ENCODE results near the gene OPRD1.
A peak's percentile ranks its signal among the peaks of the same experiment; 100 is the strongest.

The OPRD1 gene

DNA sequence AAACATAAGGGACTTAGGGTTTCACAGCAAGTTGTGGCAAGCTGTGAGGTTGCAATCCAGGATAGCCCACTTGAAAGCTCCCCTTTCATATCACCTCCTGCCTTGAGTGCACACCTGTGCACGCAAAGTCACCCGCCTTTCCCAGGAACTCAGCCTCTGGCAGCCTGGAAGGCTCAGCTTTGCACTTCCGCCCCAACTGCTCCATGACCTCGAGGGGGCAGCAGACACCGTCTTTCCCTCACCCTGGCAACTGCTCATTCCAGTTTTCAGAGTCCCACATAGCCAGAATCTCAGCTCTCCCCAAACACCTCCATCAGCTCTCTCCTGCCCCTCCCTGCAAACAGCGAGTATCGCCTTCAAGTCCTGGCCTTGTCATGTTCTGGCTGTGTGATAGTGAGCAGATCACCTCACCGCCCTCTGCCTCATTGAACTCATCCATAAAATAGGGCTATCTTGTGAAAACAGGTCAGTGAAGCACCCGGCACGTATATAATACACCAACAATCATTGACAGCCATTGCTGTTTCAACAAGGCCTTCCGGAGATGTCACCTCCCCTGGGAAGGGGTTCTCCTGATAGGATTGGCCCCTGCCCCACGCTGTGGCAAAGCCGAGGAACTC is 70.1 kb downstream of the OPRD1 start:
- TF ChIP-seq CEBPB (IDR thresholded peaks at IDR 0.05), result no peak
- no peak for TF ChIP-seq ZBTB7A (IDR thresholded peaks at IDR 0.05; ENCODE audit: low read depth)
- TF ChIP-seq RAD21 (IDR thresholded peaks at IDR 0.05; ENCODE audit: low read depth), result peak; percentile 100
- TF ChIP-seq, protein P1, sequence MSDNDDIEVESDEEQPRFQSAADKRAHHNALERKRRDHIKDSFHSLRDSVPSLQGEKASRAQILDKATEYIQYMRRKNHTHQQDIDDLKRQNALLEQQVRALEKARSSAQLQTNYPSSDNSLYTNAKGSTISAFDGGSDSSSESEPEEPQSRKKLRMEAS (IDR thresholded peaks at IDR 0.05), result no peak

DNA sequence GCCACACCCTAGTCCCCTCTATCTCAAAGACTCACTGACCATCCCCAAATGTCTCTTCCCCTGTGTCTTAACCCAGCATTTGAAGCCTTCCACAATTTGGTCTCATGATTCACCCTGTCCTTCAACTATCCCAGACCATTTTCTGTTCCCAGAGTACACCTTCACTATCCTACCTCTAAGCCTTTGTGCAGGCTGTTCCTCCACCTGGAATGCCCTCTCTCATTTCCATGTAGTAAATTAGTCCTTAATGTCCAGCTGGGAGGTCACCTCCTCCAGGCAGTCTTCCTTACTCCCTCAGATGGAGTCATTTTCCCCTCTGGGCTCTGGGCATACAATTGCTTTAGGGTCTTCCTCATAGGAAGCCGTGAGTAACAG is 71.3 kb downstream of the OPRD1 start:
- TF ChIP-seq TAF1 (IDR thresholded peaks at IDR 0.05; ENCODE audit: low read depth), result no peak
- no peak for TF ChIP-seq CEBPB (IDR thresholded peaks at IDR 0.05)
- TF ChIP-seq EGR1 (IDR thresholded peaks at IDR 0.05), result no peak
- no peak for TF ChIP-seq CREB1 (IDR thresholded peaks at IDR 0.05; ENCODE audit: low read depth)
- TF ChIP-seq, protein P2, sequence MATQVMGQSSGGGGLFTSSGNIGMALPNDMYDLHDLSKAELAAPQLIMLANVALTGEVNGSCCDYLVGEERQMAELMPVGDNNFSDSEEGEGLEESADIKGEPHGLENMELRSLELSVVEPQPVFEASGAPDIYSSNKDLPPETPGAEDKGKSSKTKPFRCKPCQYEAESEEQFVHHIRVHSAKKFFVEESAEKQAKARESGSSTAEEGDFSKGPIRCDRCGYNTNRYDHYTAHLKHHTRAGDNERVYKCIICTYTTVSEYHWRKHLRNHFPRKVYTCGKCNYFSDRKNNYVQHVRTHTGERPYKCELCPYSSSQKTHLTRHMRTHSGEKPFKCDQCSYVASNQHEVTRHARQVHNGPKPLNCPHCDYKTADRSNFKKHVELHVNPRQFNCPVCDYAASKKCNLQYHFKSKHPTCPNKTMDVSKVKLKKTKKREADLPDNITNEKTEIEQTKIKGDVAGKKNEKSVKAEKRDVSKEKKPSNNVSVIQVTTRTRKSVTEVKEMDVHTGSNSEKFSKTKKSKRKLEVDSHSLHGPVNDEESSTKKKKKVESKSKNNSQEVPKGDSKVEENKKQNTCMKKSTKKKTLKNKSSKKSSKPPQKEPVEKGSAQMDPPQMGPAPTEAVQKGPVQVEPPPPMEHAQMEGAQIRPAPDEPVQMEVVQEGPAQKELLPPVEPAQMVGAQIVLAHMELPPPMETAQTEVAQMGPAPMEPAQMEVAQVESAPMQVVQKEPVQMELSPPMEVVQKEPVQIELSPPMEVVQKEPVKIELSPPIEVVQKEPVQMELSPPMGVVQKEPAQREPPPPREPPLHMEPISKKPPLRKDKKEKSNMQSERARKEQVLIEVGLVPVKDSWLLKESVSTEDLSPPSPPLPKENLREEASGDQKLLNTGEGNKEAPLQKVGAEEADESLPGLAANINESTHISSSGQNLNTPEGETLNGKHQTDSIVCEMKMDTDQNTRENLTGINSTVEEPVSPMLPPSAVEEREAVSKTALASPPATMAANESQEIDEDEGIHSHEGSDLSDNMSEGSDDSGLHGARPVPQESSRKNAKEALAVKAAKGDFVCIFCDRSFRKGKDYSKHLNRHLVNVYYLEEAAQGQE (IDR thresholded peaks at IDR 0.05; ENCODE audit: low read depth), result no peak
- TF ChIP-seq, protein P1 (IDR thresholded peaks at IDR 0.05), result no peak
- no peak for TF ChIP-seq TCF12 (IDR thresholded peaks at IDR 0.05; ENCODE audit: low read depth)
- no peak for TF ChIP-seq FOXM1 (IDR thresholded peaks at IDR 0.05; ENCODE audit: borderline replicate concordance, low read depth)
- no peak for TF ChIP-seq YY1 (IDR thresholded peaks at IDR 0.05; ENCODE audit: low read depth)
- TF ChIP-seq RAD21 (IDR thresholded peaks at IDR 0.05; ENCODE audit: low read depth), result no peak
- TF ChIP-seq ZBTB7A (IDR thresholded peaks at IDR 0.05; ENCODE audit: low read depth), result no peak

DNA sequence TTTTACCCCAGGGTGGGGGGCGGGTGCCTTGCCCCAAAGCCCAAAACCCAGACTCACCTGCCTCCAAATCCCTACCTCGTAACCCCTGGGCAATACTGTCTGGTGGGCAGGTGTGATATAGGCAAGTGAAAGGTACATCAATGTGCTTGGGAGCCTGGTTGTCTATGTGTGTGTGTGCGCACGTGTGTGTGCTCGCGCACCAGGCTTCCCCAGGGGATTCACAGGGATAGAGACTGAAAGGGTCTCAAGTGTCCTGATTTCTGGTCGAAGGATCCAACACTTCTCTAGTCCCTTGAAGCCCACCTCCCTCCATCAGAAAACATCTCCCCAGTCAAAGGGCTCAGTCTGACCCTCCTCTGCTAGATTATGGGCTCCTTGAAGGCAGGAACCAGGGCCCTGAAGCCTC is 73.5 kb downstream of the OPRD1 start:
- TF ChIP-seq EP300 (IDR thresholded peaks at IDR 0.05; ENCODE audit: borderline replicate concordance), result no peak
- no peak for TF ChIP-seq EGR1 (IDR thresholded peaks at IDR 0.05)
- no peak for TF ChIP-seq CREB1 (IDR thresholded peaks at IDR 0.05; ENCODE audit: low read depth)
- TF ChIP-seq, protein P1 (IDR thresholded peaks at IDR 0.05), result no peak
- no peak for TF ChIP-seq TEAD4 (IDR thresholded peaks at IDR 0.05)
- TF ChIP-seq, protein P2 (IDR thresholded peaks at IDR 0.05; ENCODE audit: low read depth), result no peak
- TF ChIP-seq TAF1 (IDR thresholded peaks at IDR 0.05; ENCODE audit: low read depth), result no peak
- no peak for TF ChIP-seq FOXM1 (IDR thresholded peaks at IDR 0.05; ENCODE audit: borderline replicate concordance, low read depth)
- TF ChIP-seq, protein P3, sequence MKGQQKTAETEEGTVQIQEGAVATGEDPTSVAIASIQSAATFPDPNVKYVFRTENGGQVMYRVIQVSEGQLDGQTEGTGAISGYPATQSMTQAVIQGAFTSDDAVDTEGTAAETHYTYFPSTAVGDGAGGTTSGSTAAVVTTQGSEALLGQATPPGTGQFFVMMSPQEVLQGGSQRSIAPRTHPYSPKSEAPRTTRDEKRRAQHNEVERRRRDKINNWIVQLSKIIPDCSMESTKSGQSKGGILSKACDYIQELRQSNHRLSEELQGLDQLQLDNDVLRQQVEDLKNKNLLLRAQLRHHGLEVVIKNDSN (IDR thresholded peaks at IDR 0.05), result no peak
- TF ChIP-seq YY1 (IDR thresholded peaks at IDR 0.05; ENCODE audit: low read depth), result no peak
- TF ChIP-seq NFIC (IDR thresholded peaks at IDR 0.05), result no peak
- TF ChIP-seq CEBPB (IDR thresholded peaks at IDR 0.05), result no peak
- no peak for TF ChIP-seq RAD21 (IDR thresholded peaks at IDR 0.05; ENCODE audit: low read depth)
- TF ChIP-seq ZBTB7A (IDR thresholded peaks at IDR 0.05; ENCODE audit: low read depth), result no peak
- TF ChIP-seq TCF12 (IDR thresholded peaks at IDR 0.05; ENCODE audit: low read depth), result no peak

DNA sequence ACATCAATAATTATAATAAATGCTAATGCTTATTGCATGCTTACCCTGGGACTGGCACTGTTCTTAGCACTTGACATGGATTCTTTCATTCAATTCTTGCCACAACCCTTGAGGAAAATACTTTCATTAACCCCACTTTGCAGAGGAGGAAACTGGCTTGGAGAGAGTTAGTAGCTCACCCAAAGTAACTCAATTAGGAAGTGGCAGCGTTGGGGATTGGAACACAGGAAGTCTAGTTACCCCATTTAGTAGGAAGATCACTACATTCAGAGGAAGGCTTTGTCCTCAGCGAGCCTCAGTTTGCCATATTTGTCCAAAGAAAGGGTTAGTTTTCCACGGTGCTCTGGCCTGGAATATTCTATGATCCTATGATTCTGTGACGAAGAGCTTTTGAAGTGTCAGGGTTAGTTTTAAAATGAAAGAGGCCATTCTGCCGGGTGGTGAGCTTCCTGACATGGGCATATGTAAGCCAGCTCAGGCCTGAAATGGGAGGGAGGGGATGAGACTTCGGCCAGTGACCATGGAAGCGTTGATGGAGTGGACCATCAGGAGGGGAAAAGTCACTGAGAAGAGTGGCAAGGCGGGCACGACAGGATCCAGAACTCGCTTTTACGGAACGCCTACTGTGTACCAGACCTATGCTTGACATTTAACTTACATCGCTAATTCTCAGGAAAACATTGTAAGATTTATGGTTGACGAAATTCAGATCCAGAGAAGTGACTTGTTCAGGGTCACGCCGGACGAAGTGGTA is 74.2 kb downstream of the OPRD1 start:
- no peak for TF ChIP-seq CREB1 (IDR thresholded peaks at IDR 0.05; ENCODE audit: low read depth)
- TF ChIP-seq ZBTB7A (IDR thresholded peaks at IDR 0.05; ENCODE audit: low read depth), result no peak
- TF ChIP-seq, protein P1 (IDR thresholded peaks at IDR 0.05), result no peak
- no peak for TF ChIP-seq CEBPB (IDR thresholded peaks at IDR 0.05)
- no peak for TF ChIP-seq EP300 (IDR thresholded peaks at IDR 0.05; ENCODE audit: borderline replicate concordance)
- no peak for TF ChIP-seq FOXM1 (IDR thresholded peaks at IDR 0.05; ENCODE audit: borderline replicate concordance, low read depth)
- TF ChIP-seq TCF12 (IDR thresholded peaks at IDR 0.05; ENCODE audit: low read depth), result no peak
- no peak for TF ChIP-seq RAD21 (IDR thresholded peaks at IDR 0.05; ENCODE audit: low read depth)
- TF ChIP-seq YY1 (IDR thresholded peaks at IDR 0.05; ENCODE audit: low read depth), result no peak
- TF ChIP-seq NFIC (IDR thresholded peaks at IDR 0.05), result no peak
- no peak for TF ChIP-seq TAF1 (IDR thresholded peaks at IDR 0.05; ENCODE audit: low read depth)
- TF ChIP-seq, protein P3 (IDR thresholded peaks at IDR 0.05), result no peak
- TF ChIP-seq, protein P2 (IDR thresholded peaks at IDR 0.05; ENCODE audit: low read depth), result no peak

Measured in Ishikawa (cell line).